GM19372 (cell line): ENCODE data around the gene XXYLT1.
"Not testable (repeated sequence)": the region's sequence is repeated elsewhere in the genome, so short reads cannot be mapped to it uniquely, and the experiment has no call there.

Source experiments
- ATAC-seq: cut with Tn5 transposase; IDR thresholded peaks from one replicate; pipeline ENCODE4 v1.9.1; 2021; ENCODE audit warnings: mild to moderate bottlenecking, low read depth, moderate library complexity; ENCODE audit not compliant: unreplicated experiment

The XXYLT1 gene

DNA sequence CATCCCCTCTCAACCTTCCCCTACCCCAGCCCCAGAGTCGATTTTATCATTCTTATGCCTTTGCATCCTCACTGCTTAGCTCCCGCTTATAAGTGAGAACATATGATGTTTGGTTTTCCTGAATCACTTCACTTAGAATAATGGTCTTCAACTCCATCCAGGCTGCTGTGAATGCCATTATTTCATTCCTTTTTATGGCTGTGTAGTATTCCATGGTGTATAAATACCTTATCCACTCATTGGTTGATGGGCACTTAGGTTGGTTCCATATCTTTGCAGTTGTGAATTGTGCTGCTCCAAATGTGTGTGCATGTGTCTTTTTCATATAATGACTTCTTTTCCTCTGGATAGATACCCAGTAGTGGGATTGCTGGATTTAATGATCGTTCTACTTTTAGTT, 233.4 kb downstream of the XXYLT1 start:
- not testable (repeated sequence) for ATAC-seq

DNA sequence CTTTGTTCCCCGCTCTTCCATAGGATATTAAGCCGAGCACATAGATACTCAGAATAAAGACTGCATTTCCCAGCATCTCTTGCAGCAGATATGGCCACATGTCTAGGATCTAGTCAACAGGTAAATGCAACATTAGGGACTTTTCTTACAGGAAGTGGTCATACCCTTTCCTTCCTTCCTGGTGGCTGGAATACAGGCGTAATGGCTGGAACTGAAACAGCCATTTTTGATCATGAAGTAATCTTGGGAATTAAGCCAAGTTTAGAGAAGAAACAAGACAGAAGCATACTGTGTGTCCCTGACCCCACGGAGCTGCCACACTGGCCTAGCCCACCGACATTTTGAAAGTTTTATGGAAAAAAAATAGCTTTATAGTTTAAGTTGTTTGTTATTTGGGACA, 234.0 kb downstream of the XXYLT1 start:
- no peak for ATAC-seq

DNA sequence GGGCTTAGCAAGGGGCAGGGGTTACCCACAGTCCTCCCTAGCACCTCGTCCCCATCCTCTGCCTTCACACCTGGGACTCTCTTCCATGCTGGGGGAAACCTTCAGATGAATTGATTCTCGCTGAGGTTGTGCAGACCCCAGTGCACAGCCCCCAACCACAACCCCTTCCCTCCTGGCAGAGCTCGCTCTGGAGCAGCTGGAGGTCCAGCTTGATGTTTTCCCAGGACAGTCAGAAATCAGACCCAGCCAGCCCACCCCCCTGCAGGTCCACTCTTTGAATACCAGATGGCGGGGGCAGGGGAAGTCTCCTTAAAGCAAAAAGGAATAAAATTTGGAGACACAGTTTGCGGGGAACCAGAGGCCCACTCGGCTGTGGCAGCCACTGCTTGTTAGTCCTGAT, 234.4 kb downstream of the XXYLT1 start:
- no peak for ATAC-seq

DNA sequence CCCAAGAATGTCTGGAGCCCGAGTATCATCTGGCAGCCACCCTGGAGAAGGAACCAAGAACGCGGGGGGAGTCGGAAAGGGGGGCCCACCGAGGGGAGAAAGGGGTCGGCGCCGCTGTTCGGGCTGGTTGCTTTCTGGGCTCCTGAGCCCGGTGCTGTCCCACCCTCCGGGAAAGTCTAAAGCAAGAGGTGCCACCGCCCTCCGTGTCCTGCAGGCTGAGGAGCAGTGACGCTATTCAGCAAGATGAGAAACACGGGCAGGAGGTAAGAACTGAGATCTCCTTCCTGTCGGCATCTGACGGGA, 234.8 kb downstream of the XXYLT1 start:
- no peak for ATAC-seq

DNA sequence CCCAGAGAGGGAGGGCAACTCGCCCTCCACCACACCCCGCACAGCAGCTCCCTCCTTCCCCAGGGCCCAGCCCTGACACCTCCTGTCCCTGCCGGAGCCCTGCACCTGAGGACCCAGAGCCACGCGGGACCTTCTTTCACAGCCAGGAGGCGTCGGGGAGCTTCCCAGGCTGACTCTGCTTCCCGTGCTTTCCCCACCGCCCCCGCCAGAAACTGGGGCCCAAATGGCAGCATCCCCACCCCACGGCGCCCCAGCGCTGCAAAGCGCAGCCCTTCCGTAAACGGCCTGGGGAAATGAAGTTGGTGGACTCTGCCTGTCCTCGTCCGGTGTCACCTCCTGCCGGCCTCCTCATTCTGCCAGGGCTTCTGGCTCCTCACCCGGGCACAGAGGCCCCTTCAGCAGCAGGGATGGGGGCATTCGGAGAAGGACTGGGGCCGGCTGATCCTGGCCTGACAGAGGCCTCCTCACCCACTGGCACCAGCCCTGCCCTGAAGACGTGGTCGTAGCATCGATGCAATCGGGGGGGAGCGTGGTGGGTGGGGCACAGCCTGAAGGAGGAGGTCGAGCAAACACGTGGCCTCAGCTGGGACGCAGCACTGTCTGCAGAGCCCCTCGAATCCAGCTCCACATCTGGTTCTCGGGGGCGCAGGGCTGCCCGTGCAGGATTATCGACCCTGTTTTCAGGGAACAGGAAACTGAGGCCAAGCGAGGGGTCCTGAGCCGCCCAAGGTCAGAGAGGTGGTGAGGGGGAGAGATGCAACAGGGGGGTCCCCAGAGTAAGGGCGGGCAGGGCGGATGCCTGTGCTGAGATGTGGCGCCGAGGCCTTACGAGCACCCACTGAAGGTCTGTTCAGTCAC, 235.4 kb downstream of the XXYLT1 start:
- no peak for ATAC-seq

DNA sequence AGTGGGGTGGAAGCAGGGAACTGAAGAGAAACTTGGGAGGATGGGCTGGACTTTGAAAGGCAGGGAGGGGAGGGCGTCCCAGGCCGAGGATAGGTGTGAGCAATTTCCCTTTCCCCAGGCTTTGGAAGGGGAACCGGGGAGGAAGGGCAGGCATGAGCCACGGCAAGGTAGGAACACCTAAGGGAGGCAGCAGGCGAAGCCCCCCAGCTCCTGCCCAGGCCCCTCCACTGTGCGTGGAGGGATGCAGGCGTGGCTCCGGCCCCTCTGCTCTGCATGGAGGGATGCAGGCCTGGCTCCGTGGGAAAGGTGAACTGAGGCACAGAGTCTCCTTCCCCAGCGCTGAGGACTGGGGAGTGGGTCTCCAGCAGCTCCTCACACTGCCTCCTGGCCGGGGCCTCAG, 236.4 kb downstream of the XXYLT1 start:
- no peak for ATAC-seq

DNA sequence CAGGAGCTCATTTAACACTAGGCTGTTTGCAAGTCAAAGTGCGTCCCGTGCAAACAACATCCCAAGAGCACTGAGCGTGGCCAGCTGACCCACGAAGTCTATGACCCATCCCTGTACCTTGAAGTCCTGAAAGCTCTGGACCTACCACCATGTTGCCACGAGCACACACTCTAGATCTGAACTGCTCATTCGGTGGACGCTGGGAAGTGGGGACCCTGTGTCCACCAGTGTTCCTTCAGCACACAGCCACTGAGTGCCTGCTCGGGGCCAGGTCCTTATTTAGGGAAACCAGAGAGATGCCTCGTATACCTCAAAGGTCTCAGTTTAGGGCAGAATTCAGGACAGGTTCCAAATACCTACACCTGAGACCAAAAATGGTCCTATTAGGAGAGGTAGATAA, 236.9 kb downstream of the XXYLT1 start:
- ATAC-seq: no peak

DNA sequence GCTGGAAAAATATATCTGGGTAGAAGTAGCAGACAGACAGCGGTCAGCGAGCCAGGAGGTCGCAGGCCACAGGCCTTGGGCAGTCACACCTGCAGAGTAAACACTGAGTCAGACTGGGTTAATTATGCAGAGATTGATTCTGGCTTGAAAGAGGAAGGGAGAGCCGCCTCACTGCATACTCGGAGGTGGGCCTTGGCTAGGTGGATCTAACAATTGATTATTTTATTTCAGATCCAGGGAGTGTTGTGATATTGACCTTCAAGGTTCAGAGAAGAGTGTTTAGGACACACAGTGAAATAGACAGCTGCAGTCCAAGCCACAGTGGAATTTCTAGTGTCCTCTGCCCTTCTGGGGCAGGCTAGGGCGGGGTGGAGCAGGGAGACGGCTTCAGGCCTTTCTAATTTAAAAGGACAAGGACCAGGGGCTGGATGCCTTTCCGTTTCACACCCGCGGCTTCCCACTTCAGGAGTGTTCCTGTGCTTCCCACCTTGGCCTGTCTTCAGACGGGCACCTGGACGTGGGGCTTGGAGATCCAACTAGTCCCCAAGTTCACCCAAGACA, 237.3 kb downstream of the XXYLT1 start:
- ATAC-seq: no peak

DNA sequence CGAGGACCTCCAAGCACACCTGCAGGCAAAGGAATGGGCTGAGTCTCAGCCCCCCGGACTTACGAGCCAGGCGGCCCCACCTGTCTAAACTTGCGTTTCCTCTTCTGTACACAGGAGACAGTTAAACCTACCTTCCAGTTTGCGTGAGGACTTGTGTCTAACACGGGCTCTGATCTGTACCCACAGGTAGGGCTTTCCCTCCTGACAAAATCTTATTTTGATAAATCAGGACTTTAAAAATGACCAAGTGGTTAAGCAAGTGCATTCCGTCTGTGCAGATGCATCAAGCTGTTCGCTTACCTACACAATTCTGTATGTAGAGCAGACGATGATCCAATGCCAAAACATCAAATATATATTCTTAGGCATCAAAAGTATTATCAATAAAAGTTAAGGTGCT, 238.0 kb downstream of the XXYLT1 start:
- no peak for ATAC-seq

DNA sequence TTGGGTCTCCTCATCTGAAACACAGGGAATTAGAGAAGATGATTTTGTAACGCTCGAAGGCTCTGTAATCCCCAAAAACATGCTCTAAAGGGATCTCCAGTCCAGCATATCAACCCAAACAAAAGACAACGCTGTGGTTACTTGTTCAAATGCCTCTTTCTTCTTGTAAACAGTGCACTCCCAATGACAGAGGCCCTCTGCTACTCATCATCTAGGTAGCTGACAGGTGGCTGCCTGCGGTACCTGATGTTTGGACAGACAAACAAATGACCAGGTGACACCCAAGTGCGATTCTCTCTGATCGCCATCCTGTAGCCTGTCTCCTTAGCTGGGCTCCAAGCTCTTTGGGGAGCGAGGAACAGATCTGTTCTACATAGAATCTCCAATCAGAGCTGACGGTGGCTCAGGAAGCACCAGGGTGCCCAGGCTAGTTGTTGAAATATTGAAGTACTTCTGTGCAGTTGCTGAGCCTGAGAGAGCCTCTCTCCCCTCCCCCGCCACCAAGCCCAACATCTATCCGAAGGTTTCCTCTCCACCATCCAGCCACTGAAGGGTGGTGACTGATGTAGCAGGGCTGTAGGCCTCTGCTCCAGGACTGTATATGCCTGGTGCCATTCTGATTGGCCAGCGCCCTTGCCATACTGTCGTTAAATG, 238.7 kb downstream of the XXYLT1 start:
- ATAC-seq: no peak

DNA sequence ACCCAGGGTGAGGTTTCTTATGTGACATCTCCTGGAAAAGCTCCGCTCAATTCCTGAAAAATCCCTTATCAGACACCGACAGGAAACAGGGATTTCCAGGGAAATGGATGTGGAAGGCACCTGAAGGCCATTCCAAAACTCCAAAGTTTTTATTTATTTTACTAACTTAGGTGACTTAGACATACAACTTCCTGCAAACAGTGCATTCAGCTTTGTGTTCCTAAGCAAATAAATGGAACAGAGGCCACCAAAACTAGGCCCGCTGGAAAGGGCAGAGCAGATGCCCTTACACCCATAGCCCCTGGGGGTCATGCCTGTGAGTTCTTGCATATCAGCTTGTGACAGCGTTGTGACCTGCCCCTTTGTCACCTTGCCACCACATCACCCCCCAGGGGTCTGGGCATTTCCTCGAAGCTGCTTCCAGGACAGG, 239.4 kb downstream of the XXYLT1 start:
- no peak for ATAC-seq

DNA sequence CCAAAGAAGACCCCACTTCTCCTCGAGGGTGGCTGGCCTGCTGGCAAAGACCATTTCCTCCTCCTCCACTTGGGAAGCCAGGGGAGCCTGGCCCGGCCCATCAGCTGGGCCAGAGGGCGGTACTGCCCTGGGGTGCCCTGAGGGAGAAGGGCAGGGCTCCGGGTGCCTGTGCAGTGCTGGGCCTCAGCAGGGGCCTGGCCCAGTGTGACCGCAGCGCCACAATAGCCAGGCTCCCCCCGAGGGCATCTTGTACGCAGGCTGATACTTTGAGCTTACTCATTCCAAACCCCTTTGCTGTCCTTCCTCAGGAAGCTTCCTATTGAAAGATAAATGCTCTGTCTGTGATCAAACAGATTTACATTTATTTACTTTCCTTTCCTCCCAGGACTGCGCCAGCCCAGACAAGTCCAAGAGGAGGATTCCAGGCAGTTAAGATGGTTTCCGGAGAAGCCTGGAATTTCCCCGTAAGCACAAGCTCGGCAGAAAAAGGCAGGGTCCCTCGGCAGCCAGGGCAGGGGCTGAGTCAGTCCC, 240.1 kb downstream of the XXYLT1 start:
- no peak for ATAC-seq

DNA sequence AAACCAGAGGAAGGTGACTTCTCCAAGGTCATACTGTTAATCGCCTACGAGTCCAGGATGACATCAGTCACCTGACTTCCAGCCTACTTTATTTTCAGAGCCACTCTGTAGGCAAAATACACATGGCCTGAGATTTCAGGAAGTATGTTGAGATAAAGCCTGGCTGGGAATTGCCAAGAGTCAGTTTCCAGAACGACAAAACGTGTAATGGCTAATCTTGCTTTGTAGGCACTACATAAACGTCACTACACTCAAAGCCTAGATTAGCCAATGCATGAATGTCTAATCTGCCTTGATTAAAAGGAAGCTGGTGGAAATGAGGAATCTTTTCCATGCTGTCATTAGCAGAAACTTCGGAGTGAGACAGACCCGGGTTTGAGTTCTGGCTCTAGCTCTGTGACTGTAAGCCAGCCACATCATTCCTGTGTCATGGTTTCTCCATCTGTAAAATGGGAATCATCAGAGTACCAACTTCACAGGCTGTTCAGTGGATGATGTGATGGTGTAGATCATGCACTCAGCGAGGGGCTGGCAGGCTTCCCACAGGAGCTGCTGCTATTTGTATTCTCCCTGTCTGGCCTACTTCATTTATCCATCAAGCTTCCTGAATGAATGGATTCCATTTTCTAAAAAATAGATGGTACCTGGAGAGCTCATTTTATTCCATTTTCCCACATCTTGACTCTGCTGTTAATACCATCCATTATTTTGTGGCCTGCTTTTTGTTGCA, 241.9 kb downstream of the XXYLT1 start:
- ATAC-seq: no peak

DNA sequence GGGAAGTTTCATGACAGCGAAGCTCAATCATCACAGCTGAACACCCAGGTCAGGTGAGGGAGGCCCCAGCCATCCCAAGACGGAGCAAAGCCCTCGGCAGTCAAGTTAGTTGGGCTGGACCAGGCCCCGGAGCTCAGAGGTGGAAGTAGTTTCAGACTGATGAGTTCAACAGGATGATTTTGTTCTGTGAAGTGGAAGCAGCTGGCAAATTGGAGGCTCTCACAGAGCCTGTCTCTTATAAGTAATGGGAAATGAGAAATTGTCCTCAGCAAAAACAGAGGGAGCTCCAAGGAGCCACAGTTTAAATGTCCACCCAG, 245.1 kb downstream of the XXYLT1 start:
- no peak for ATAC-seq

DNA sequence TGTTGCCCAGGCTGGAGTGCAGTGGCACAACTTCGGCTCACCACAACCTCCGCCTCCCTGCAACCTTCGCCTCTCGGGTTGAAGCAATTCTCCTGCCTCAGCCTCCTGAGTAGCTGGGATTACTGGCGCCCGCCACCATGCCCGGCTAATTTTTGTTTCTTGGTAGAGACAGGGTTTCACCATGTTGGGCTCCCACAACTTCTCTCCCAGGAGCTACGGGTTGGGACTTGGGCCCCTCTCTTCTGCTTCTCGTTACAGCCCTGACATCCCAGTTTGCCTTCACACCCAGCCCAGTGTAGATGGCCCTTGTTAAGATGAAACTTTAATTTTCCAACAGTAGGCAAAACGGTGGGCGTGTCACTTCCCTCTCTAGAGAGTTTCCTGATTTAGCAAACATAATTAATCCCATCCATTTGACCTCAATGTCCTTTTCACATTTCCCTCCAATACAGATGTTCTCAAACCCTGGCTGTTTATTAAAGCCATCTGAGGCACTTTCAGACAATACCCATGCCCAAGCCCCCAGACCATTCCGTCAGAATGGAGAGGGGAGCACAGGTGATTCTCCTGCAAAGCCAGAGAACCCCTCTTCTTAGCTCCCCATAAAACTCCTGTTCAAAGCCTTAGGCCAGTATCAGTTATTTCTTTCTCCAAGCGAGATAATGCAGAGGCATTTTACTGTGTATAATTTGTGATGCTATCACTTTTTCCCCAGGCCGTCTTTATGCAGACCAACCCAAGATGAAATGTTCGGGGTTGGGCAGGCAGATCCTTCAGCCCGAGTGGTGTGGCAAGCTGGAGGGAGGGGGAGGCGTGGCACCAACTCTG, 245.7 kb downstream of the XXYLT1 start:
- no peak for ATAC-seq

DNA sequence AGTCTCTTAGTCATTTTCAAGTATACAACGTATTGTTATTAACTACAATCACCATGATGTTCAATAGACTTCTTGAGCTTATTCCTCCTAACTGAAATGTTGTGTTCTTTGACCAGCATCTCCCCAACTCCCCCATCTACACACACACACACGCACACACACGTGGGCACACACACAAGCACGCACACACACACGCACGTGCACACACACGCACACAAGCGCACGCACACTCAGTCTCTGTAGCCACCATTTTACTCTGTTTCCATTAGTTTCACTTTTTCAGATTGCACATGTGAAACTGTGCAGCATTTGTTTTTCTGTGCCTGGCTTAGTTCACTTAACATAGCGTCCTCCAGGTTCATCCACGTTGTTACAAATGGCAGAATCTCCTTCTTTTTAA, 247.0 kb downstream of the XXYLT1 start:
- no peak for ATAC-seq

DNA sequence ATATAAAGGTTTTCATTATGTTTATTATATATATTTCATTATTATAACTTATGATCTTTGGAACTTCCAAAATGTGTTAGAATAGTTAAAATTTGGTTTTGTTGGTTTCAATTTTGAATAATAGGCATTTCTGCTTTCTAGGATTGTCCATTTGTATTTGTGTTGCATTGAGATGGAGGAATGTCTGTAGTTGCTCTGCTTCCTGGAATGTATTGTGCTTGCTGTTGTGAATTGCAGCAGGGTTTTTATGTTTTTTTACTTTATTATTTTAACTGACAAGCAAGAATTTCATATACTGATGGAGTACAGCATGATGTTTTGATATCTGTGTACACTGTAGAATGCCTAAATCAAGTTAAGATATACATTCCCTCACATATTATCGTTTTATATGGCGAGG, 247.4 kb downstream of the XXYLT1 start:
- no peak for ATAC-seq

DNA sequence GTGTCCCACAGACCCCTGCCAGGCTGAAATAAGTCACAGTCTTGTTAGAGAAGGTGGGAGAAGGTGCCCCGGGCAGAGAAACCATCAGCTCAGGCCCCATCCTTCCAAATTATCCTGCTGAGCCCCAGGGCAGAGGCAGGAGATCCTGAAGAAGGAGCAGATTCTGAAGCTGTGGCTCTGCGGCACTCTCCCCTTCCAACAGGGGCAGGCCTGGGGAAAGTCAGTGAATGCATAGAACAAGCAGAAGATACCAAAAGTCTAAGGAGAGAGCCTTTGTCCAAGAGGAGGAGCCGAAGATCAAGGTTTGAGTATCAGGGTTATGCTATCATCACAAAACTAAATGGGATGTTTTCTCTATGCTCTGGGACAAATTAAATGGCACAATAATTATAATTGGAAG, 249.3 kb downstream of the XXYLT1 start:
- no peak for ATAC-seq

DNA sequence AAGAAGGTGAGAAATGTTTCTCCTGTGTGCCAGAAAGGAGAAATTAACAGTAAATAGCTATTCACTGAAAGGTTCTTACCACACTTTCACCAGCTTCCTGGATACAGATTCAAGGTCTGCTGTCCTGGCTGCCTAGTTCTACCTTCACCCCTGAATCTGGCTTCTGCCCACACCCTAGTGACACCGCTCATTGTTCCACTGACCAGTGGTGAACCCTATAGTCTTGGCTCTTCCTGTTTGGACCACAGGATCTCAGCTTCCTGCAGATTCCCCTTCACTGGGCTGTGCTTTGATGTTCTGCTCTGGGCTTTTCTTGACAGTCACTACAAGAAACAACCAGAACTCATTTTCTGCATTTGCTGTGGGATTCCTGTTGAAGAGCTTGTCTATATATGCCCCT, 250.0 kb downstream of the XXYLT1 start:
- no peak for ATAC-seq

DNA sequence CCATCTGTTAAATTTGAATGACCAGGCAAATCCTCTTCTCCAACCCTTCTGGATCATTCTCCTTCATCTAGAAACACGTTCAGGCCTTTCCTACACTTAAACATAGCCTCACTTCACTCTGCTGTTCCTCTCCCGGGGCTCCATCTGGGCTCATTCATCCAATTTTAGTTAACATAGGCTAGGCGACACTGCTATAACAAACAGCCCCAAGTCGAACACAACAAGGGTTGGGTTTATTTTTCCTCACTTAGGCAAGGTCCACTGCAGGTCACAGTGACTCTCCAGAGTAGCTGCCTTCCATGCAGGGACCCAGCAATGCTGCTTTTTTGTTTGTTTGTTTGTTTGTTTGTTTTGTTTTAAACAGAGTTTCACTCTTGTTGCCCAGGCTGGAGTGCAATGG, 250.8 kb downstream of the XXYLT1 start:
- ATAC-seq: no peak
